Activated CD4-positive, alpha-beta T cell treated with anti-CD3 and anti-CD28 coated beads, Interleukin-2, Interleukin-4, amounts not matched to agents 100 ng/mL and 50 ng/mL, durations not matched to agents 16 hours and 8 hours (primary cell): ENCODE results near the gene ERF.

Source experiments
- DNase-seq: peaks from one replicate; pipeline ENCODE4 v3.0.0-alpha.2; 2020; ENCODE audit warnings: low spot score

Gene ERF

GRCh38 chr19:42214810-42215485 lies 40.0 kb downstream of the ERF start:
- no peak for DNase-seq

- no peak for DNase-seq
These were observed 42.0 kb downstream of the ERF start for GRCh38 chr19:42212886-42213285.

- DNase-seq: no peak
These were observed 46.3 kb downstream of the ERF start for GRCh38 chr19:42208612-42209011.

GRCh38 chr19:42207767-42208271 lies 47.1 kb downstream of the ERF start:
- no peak for DNase-seq

- no peak for DNase-seq
These were observed 47.8 kb downstream of the ERF start for GRCh38 chr19:42206871-42207755.

GRCh38 chr19:42204664-42205063 lies 50.3 kb downstream of the ERF start:
- no peak for DNase-seq

- DNase-seq: no peak
These were observed 51.2 kb downstream of the ERF start for GRCh38 chr19:42203700-42204099.

GRCh38 chr19:42202290-42202880 lies 52.5 kb downstream of the ERF start:
- no peak for DNase-seq

GRCh38 chr19:42201489-42202289 lies 53.2 kb downstream of the ERF start:
- peak; percentile 71 for DNase-seq

GRCh38 chr19:42200116-42200715 lies 54.7 kb downstream of the ERF start:
- no peak for DNase-seq

GRCh38 chr19:42199440-42200115 lies 55.4 kb downstream of the ERF start:
- peak; percentile 78 for DNase-seq

GRCh38 chr19:42198676-42199439 lies 56.1 kb downstream of the ERF start:
- DNase-seq: peak; percentile 76
